Right ventricle myocardium inferior (tissue), 1 donor: ENCODE data around the gene PTBP2. TPM values are rescaled to one million over a fixed set of nuclear protein-coding genes. Genes with fewer than 3 reads are reported as not detected.
"Not testable (repeated sequence)": the region's sequence is repeated elsewhere in the genome, so short reads cannot be mapped to it uniquely, and the experiment has no call there.

Experiments
- ATAC-seq: fragments of 200-7000 bp; cut with Tn5 transposase; one replicate; pipeline ENCODE4 v1.9.1; 2020; ENCODE audit warnings: mild to moderate bottlenecking, moderate library complexity
- DNase-seq: peaks from one replicate; pipeline ENCODE4 v3.0.0; 2021; ENCODE audit errors: missing footprints
- intact Hi-C: fragments of 100-400 bp; cut with DNase I; formaldehyde crosslinking; loops from one replicate; pipeline ENCODE4 v1.11.0; 2022
- total RNA-seq: library from RNA; stranded (reverse); fragmentation: NEBNext Ultra II Directional; extraction: Animal tissue kit (Norgen Biotek cat#: 25700); gene quantifications from one replicate; pipeline ENCODE4 v1.2.1, GENCODE V29; 2021
- donor health status: DM: no; HTN: yes; CAD: no; lungs with severe emphysema.

Gene PTBP2
- total RNA-seq, 1 donor from 2014 or later, result 11.2 TPM

DNA sequence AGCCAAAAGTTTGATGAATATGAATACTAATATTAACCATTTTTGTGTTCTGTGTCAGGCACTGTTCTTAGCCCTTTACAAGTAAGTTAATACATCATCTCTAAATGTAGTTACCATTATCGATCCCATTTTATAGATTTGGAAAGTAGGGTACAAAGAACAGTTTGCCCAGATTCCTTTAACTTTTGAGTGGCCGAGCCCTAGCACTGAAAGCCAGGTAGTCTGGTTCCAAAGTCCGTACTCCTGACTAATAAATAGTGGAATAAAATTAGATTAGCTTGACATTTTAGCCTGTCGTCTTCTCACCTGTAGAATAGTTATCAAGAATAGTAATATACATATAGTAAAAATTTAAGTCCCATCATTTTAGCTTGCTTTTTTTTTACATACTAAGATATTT, 70.6 kb downstream of the PTBP2 start:
- intact Hi-C loops, result no loop called here
- DNase-seq, result no peak
- no peak for ATAC-seq

DNA sequence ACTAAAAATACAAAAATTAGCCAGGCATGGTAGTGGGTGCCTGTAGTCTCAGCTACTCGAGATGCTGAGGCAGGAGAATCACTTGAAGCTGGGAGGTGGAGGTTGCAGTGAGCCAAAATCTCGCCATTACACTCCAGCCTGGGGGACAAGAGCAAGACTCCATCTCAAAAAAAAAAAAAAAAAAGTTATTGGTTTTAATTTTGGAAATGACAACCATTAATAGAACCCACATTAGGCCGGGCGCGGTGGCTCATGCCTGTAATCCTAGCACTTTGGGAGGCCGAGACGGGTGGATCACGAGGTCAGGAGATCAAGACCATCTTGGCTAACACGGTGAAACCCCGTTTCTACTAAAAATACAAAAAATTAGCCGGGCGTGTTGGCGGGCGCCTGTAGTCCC, 80.1 kb downstream of the PTBP2 start:
- DNase-seq, ATAC-seq, intact Hi-C loops: not testable (repeated sequence)

DNA sequence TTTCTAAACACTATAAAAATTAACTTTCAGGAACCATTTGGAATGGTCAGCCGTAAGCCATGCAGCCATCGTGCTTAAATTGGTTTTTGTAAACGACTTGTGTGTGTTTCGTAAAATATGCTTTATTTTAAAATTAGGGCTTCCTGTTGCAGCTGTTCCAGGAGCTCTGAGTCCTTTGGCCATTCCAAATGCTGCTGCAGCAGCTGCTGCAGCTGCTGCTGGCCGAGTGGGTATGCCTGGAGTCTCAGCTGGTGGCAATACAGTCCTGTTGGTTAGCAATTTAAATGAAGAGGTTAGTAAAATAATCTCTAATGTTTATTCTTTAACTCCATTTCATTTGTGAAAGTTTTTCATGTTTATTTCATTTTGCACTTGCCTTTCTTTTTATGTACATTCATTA, 83.1 kb downstream of the PTBP2 start:
- no peak for DNase-seq
- ATAC-seq, result no peak
- intact Hi-C loops, result no loop called here

DNA sequence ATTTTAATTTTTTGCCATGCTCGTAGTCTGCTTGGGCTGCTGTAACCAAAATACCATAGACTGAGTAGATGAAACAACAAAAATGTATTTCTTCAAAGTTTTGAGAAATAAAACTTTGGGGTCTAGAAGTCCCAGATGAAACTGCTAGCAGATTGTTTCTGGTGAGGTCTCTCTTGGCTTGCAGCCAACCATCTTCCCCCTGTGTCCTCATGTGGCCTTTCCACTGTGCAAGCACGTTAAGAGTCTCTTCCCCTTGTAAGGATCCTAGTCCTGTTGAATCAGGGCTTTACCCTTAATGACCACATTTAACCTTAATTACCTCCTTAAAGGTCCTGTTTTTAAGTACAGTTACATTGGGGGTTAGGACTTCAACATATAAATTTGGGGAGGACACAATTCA, 86.6 kb downstream of the PTBP2 start:
- no peak for DNase-seq
- intact Hi-C loops, result no loop called here
- no peak for ATAC-seq

DNA sequence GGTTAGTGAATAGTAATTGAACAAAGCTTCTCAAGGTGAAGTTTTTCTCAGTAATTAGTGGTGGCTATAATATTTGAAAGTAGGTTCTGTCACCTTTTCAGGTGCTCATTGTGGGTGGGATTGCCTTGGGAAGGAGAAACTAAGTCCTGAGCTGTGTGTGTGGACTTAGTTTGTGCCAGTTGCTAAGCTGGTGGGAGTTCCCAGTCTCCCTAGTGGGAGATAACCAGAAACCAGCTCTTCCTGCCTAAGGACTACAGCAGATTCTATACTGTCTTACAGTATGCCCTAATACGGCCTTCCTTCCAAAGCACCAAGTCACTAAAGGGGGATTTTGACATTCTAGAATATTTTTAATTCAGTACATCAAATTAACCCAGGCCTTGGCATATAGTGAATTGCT, 94.3 kb downstream of the PTBP2 start:
- DNase-seq (no peak), ATAC-seq (no peak)

DNA sequence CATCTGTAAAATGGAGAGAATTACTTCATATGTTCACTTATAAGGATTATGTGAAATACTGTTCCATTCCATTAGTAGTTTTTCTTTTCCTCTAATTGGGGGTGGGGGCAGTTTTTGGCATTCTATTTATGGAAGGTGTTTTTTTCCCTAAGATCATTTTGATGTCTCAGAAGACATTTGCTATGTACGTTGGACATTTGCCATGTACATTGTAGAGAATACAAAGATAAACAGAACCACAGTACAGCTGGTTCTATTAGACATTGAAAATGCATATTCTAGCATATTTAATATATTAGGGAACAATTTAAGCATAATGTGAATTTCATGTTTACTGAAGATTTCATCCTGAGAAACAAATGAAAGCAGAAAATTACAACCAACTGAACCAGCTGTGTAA, 98.5 kb downstream of the PTBP2 start:
- no peak for ATAC-seq
- no peak for DNase-seq
- intact Hi-C loops, result no loop called here

More for the DNA sequence above, 94.3 kb downstream of the PTBP2 start:
- intact Hi-C loops, result no loop called here

DNA sequence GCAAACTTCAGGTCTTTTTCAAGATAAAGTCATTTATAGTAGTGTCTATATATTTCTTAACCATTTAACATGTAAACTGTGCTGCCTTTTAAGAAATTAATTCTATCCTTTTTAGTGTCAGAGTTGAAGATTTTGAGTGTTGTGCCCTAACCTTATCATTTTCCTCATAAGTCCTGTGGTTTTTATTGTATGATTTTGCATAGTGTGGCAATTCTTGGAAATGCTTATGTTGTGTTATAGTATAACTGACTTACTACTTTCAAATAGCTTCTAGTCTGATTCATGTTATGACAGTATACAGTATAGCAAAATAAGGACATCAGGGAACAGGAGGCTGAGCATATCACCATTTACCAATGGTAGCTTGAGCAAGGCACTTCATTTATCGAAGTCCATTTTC, 99.1 kb downstream of the PTBP2 start:
- no peak for DNase-seq
- intact Hi-C loops, result no loop called here
- no peak for ATAC-seq

DNA sequence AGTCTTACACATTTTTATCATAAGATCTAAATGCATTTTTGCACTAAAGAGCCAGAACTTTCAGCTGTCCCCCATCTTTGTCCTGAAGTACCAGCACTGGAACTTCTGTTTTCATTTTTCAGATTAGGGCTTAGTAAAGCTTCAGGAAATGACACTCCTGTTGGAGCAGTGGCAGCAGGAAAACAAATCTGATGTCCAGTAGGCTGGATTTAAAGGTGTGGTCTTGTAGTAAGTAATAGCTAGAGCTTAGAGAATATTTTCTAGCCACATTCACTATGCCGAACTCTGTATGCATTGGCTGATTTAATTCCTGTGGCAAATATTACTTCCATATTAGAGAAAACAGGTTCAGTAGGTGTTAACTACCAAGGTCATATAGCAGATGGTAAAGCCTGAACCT, 103.6 kb downstream of the PTBP2 start:
- intact Hi-C loops, result no loop called here
- DNase-seq (no peak), ATAC-seq (no peak)

DNA sequence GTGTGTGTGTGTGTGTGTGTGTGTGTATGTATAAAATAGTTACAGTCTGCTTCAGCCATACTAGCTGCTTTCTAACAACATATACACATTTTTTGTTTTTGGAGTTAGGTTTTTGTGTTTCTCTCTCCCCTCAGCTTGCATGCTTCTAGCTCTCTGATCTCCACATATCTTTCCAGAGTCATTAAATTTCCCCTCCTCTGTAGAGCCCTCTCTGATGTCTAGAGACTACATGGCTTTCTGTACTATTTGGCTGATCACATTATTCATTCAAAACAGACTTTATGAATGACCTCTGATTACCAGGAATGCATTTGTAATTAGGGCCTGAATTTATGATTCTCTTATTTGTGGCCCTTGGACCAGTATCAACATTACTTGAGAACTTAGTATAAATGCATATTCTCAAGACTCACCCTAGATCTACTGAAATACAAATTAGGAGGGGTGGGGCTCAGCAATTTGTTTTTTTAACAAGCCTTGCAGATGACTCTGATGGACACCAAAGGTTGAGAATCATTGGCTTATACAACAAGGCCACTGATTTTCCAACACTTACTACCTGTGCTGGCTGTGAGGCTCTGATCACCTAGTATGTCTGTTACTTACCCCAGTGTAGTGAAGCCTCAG, 104.5 kb downstream of the PTBP2 start:
- ATAC-seq, result no peak
- intact Hi-C loops, result no loop called here

DNA sequence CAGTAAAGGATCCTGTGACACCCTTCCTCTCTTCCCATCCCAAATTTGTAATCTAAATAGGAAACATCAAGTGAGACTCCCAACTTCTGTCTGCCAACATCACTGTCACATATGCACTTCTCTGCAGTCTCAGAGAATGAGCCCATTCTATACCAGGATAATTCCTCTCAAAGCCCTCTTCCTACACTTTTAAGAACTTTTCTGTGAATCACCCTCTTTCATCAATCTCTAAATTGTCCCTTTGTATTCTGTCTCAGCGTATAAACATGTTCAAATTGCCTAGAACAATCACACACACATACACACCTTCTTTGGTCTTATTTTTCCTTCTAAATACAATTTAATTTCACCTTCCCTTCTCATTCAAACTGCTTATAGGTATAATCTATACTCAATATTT, 111.8 kb downstream of the PTBP2 start:
- intact Hi-C loops, result no loop called here
- DNase-seq (no peak), ATAC-seq (no peak)

More for the DNA sequence above, 104.5 kb downstream of the PTBP2 start:
- no peak for DNase-seq

DNA sequence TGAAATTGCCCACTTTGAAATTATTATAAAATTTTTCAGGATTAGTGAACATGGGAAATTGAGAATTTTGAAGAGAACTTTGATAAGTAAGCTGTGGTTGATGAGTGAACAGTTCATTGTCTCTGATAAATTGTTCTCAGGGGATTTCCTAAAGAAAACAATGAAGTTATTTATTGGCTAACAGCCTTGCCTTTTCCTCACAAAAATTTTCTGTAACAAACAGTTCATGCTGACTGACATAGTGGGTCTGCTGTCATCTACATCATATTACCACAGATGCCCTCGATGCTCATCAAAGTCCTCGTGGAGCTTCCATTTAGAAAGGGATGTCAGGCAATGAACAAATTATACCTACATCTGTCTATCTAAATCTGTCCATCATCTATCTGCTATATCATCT, 113.4 kb downstream of the PTBP2 start:
- DNase-seq, result no peak
- intact Hi-C loops, result no loop called here

DNA sequence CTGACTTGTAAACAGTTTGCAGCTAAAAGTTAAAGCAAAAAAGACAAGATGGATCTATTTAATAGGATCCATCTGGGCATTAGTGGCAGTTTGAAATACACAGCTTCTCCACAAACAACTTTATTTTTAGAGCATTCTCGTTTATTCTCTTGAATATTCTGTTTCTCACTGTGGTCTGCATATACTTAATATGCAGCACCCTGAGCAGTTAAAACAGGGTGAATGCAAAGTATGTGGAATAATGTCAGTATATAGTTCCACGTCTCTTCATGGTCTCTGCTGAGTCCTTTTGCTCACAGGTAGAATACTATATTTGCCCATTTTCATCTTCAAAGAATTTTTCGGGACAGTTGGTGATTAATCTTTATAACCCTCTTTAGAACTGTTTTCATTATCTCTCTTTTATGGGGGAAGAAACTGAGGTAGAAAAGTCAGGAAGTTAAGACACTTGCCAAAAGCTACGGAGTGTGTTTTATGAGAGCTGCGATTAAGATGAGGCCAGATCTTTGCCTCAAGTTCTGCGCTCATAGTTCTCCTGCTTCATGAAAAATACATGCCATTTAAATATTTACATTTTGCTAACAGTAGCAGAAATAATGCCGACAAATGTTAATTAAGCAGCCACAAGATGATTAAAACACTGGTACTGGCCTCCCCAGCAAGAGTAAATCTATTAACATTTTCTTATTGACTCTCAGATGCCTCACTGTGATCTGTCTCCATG, 115.6 kb downstream of the PTBP2 start:
- DNase-seq, result no peak
- intact Hi-C loops, result no loop called here
- no peak for ATAC-seq

More for the DNA sequence above, 113.4 kb downstream of the PTBP2 start:
- no peak for ATAC-seq

DNA sequence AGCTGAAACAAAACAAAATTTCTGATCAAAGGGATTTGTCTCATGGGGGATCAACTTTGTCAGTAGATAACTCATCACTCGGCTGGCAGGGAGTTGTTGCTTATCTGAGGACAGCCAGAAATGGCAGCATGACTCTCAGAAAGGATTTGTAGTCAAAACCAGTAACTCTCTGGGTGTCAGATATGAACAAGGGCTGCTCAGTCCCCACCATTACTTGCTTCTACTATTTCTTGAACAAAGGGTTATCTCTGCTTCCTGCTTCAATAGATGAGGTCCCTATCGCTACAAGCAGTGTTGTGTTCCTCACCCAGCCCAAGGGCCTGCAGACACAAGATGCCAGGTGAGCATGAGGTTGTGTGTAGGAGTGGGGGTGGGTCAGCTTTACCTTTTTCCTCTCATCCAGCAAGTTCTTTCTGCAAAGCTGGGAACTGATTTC, 116.2 kb downstream of the PTBP2 start:
- intact Hi-C loops, result no loop called here
- DNase-seq (no peak), ATAC-seq (no peak)

DNA sequence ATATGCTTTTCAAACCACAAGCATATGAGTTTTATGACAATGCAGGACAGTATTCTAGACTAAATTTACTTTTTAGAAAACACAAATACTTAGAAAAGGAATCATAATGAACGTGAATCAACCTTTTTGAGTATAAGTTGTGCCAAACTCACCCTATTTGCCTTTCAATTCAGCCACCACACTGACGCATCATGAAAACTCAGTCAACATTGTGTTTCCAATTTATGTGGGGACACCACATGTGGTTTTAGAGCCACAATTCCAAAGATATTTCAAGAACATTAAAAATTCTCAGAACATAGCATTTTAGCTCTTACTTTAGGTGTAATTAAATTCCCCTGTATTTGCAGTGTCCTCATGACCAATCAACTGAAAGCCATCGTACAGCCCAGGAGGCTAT, 118.8 kb downstream of the PTBP2 start:
- no peak for ATAC-seq
- intact Hi-C loops, result no loop called here
- DNase-seq, result no peak

DNA sequence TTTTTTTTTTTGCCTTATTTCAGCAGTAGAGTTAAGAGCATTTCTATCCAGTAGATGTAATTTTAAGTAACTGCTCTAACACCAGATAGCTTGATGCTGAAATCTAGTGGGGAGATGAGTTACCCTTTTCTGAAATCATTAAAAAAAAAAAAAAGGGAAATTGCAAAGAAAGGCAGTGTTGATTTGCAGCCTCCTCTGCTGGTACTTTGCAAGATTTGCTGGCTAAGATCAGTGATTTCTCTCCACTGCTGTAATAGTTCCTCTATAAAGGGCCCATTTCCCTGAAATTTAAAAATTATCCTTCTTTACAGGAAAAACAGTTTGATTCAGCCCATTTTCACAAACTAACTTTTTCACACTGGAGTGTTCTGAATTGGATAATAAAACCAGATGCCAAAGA, 120.6 kb downstream of the PTBP2 start:
- ATAC-seq, result no peak
- intact Hi-C loops, result no loop called here
- DNase-seq, result no peak

DNA sequence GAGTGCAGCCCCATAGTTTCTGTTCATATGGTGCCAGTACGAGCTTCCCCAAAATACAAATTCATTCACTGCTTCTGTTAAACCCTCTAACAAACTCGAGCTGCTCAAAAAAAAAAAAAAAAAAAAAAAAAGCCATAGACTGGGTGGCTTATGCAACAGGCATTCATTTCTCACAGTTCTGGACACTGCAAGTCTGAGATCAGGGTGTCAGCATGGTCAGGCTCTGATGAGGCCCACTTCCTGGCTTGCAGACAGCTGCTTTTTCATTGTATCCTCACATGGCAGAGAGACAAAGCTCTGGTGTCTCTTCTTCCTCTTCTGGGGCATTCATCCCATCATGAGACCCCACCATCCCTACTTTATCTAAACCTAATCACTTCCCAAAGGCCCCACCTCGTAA, 121.6 kb downstream of the PTBP2 start:
- ATAC-seq (no peak), DNase-seq (no peak)
- intact Hi-C loops, result no loop called here

DNA sequence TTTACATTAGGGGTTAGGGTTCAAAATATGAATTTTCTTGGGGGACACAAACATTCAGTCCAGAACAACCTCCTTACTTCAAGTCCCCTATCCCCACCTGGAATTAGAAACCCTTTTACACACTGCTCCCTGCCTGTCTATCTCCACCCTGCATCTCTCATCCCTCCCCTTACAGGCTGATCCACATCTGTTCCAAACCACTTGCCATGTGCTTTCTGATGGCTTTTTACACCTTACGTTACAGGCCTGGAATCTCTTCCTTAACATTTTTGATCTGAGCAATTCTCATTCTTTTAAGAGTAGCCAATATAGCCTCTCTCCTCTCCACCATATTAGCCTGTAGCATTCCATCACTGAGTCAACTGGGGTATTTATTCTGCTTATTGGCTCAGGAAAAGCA, 122.0 kb downstream of the PTBP2 start:
- DNase-seq (no peak), ATAC-seq (no peak)
- intact Hi-C loops, result no loop called here

DNA sequence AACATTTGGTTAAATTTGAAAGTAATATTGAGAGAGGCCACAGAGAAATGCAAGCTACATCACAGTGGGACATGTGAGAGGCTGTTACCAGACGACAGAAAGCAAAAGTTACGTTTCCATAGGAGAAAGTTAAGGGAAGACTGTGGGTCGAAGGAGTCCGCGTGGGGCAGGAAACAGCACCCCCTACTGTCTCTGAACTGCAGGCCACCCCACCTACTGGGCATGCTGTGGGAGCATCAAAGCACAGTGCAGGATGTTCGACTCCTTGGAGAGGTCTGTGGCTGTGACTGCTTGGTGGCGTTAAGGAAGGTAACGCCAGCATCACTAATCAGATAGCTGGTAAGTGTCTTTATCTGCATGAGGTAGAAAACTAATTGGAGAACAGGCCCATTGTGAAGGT, 123.9 kb downstream of the PTBP2 start:
- intact Hi-C loops, result loop anchor here (5.0 kb wide), 1 partner anchor 608 kb away; no protein-coding TSS in a partner anchor
- DNase-seq (peak; percentile 62), ATAC-seq (peak; percentile 64)

DNA sequence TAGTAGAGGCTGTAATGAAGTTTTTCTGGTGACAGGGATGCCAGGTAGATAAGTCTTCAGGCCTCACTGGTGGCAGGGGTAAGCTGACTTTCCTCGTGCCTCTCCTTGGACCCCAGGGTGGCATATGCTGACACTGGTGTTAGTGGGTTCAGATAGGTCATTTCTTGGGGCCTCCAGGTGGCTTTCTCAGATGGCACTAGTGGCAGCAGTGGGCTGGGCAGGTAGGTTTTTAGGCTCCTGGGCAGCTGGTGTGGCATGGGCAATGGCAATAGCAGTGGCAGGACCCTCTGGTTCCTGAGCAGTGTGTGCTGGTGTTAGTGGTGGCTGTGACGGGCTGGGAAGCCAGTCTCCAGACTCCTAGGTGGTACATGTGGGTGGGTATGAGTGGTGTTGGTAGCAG, 140.3 kb downstream of the PTBP2 start:
- intact Hi-C loops, result no loop called here
- ATAC-seq (no peak), DNase-seq (no peak)

DNA sequence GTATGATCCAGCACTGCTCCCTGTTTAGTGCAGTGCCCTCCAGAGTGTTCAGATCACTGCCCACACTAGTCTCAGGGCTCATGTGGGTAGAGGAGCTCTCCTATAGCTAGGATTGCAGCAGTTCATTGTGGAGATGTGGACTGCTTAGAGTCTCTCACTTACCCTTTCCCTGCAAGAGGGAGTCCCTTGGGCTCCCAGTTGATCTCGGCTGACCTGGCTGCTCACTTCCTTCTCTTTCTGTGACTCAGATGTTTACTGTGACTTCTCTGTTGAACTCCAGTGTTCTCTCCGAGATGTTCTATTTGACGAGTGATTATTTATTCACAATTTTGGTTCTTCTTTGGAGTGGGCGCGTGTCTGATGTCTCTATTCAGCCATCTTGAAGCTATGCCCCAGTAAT, 141.9 kb downstream of the PTBP2 start:
- ATAC-seq (no peak), DNase-seq (no peak)

More for the DNA sequence above, 141.9 kb downstream of the PTBP2 start:
- intact Hi-C loops, result no loop called here
